GM23338 (cell line): ENCODE data around the gene CACNA2D3. TPM values are rescaled to one million over a fixed set of nuclear protein-coding genes. Genes with fewer than 3 reads are reported as not detected.

Experiments
- ATAC-seq: fragments of 200-7000 bp; cut with Tn5 transposase; 3 replicates; pipeline ENCODE4 v1.9.1; 2020
- DNase-seq: peaks from one replicate; pipeline ENCODE4 v3.0.0-alpha.2; 2015; ENCODE audit warnings: low spot score
- H2AFZ ChIP-seq: fragments of 200-600 bp; sonication (generic); 2 replicates; pipeline ENCODE4 v1.8.0; 2016; ENCODE audit warnings: antibody characterized with exemption, mild to moderate bottlenecking, moderate library complexity
- H3F3A ChIP-seq: fragments of 200-600 bp; sonication (generic); replicated peaks from 2 replicates; pipeline ENCODE4 v1.8.0; 2017; ENCODE audit warnings: antibody characterized with exemption, mixed run types, low read depth
- H3K27ac ChIP-seq: fragments of 200-600 bp; sonication (generic); 2 replicates; pipeline ENCODE4 v1.6.1; 2016; ENCODE audit warnings: low read depth
- H3K27me3 ChIP-seq: fragments of 200-600 bp; sonication (generic); 2 replicates; pipeline ENCODE4 v1.8.0; 2016; ENCODE audit warnings: mild to moderate bottlenecking, mixed run types, moderate library complexity; ENCODE audit not compliant: insufficient read depth
- H3K36me3 ChIP-seq: fragments of 200-600 bp; sonication (generic); 2 replicates; pipeline ENCODE4 v1.8.0; 2016; ENCODE audit warnings: mild to moderate bottlenecking; ENCODE audit not compliant: insufficient read depth
- H3K4me1 ChIP-seq: fragments of 200-600 bp; sonication (generic); 2 replicates; pipeline ENCODE4 v1.8.0; 2016; ENCODE audit warnings: mild to moderate bottlenecking, moderate library complexity; ENCODE audit not compliant: insufficient read depth
- H3K4me2 ChIP-seq: fragments of 200-600 bp; sonication (generic); 2 replicates; pipeline ENCODE4 v1.7.1; 2017; ENCODE audit warnings: mixed run types
- H3K4me3 ChIP-seq: fragments of 200-600 bp; sonication (generic); 2 replicates; pipeline ENCODE4 v1.6.1; 2016; ENCODE audit warnings: mixed run types
- H3K79me2 ChIP-seq: fragments of 200-600 bp; sonication (generic); replicated peaks from 2 replicates; pipeline ENCODE4 v1.8.0; 2017; ENCODE audit warnings: mild to moderate bottlenecking; ENCODE audit not compliant: insufficient read depth
- H3K9me2 ChIP-seq: fragments of 200-600 bp; sonication (generic); 2 replicates; pipeline ENCODE4 v1.8.0; 2017; ENCODE audit not compliant: insufficient read depth
- H4K20me1 ChIP-seq: fragments of 200-600 bp; sonication (generic); replicated peaks from 2 replicates; pipeline ENCODE4 v1.8.0; 2017; ENCODE audit warnings: mild to moderate bottlenecking; ENCODE audit not compliant: insufficient read depth
- H3K27ac Mint-ChIP-seq: 2 replicates; pipeline ENCODE4 v1.8.0; 2020; ENCODE audit warnings: inconsistent platforms, mild to moderate bottlenecking, moderate library complexity, mixed read lengths
- H3K27me3 Mint-ChIP-seq: 3 replicates; pipeline ENCODE4 v1.8.0; 2022; ENCODE audit warnings: low read depth, mild to moderate bottlenecking, moderate library complexity, mixed read lengths, inconsistent platforms; ENCODE audit not compliant: insufficient read depth, poor library complexity
- H3K36me3 Mint-ChIP-seq: 3 replicates; pipeline ENCODE4 v1.8.0; 2021; ENCODE audit warnings: low read depth, mild to moderate bottlenecking, inconsistent platforms, moderate library complexity, mixed read lengths
- H3K4me1 Mint-ChIP-seq: 3 replicates; pipeline ENCODE4 v1.8.0; 2020; ENCODE audit warnings: mild to moderate bottlenecking, inconsistent platforms, mixed read lengths
- H3K4me3 Mint-ChIP-seq: 3 replicates; pipeline ENCODE4 v1.8.0; 2021; ENCODE audit warnings: moderate library complexity, mild to moderate bottlenecking, inconsistent platforms, mixed read lengths
- H3K9me3 Mint-ChIP-seq: 3 replicates; pipeline ENCODE4 v1.8.0; 2020; ENCODE audit warnings: moderate library complexity, mild to moderate bottlenecking, inconsistent platforms, mixed read lengths
- CREB1 ChIP-seq: fragments of 250-450 bp; sonication (Bioruptor Pico); IDR thresholded peaks from 2 replicates; pipeline ENCODE4 v1.5.0; 2020; ENCODE audit warnings: low read depth, mild to moderate bottlenecking, moderate library complexity
- CTCF ChIP-seq, 2 experiments: fragments of 200-600 bp in 1 of 2; sonication (generic) in 1 of 2; conservative IDR thresholded peaks; 2 replicates each; pipeline versions ENCODE4 v1.5.1 to v1.6.1; 2016 to 2017; ENCODE audit warnings: antibody characterized with exemption in 2 of 2, low read depth in 2 of 2, mild to moderate bottlenecking in 2 of 2, moderate library complexity in 1 of 2
- EZH2 ChIP-seq: fragments of 200-600 bp; sonication (generic); IDR thresholded peaks from one replicate; pipeline ENCODE4 v1.8.0; 2017; ENCODE audit warnings: antibody characterized with exemption, mild to moderate bottlenecking, low read depth; ENCODE audit not compliant: unreplicated experiment
- EZH2phosphoT487 ChIP-seq: fragments of 200-600 bp; sonication (generic); IDR thresholded peaks from one replicate; pipeline ENCODE4 v1.8.1; 2018; ENCODE audit warnings: antibody characterized with exemption; ENCODE audit not compliant: unreplicated experiment
- JUNB ChIP-seq: IDR thresholded peaks from one replicate; pipeline ENCODE4 v1.6.1; 2016; ENCODE audit warnings: antibody characterized with exemption; ENCODE audit not compliant: unreplicated experiment
- NANOG ChIP-seq: IDR thresholded peaks from 2 replicates; pipeline ENCODE4 v1.6.1; 2016; ENCODE audit warnings: antibody characterized with exemption, borderline replicate concordance
- POLR2AphosphoS5 ChIP-seq: IDR thresholded peaks from 2 replicates; pipeline ENCODE4 v1.6.1; 2016; ENCODE audit warnings: antibody characterized with exemption, low read depth
- REST ChIP-seq: IDR thresholded peaks from one replicate; pipeline ENCODE4 v1.6.1; 2018; ENCODE audit warnings: antibody characterized with exemption; ENCODE audit not compliant: unreplicated experiment
- STAT1 ChIP-seq: IDR thresholded peaks from one replicate; pipeline ENCODE4 v1.6.1; 2016; ENCODE audit warnings: antibody characterized with exemption; ENCODE audit not compliant: unreplicated experiment
- ZNF114 ChIP-seq: fragments of 250-450 bp; sonication (Bioruptor Pico); IDR thresholded peaks from 2 replicates; pipeline ENCODE4 v1.5.0; 2020; ENCODE audit warnings: mild to moderate bottlenecking, moderate library complexity
- ZNF331 ChIP-seq: fragments of 250-450 bp; sonication (Bioruptor Pico); IDR thresholded peaks from 2 replicates; pipeline ENCODE4 v1.5.0; 2020; ENCODE audit warnings: low read depth, mild to moderate bottlenecking, moderate library complexity
- ZNF462 ChIP-seq: fragments of 250-450 bp; sonication (Bioruptor Pico); IDR thresholded peaks from 2 replicates; pipeline ENCODE4 v1.5.0; 2020; ENCODE audit warnings: mild to moderate bottlenecking, moderate library complexity
- polyA plus RNA-seq: library from polyadenylated mRNA; unstranded; fragments of >200 nt; fragmentation: Nextera tagmentation; extraction: Ambion mirVana; gene quantifications from 2 replicates; pipeline ENCODE4 v1.2.1, GENCODE V29; 2016
- total RNA-seq: library from RNA; depleted of rRNA; stranded (reverse); fragments of >200 nt; shearing (Covaris generic); gene quantifications from 2 replicates; pipeline ENCODE4 v1.2.3, GENCODE V29; 2014
- TF ChIP-seq, protein P1 (sequence below): IDR thresholded peaks from 2 replicates; pipeline ENCODE4 v1.6.1; 2016; ENCODE audit warnings: antibody characterized with exemption

Gene CACNA2D3
- total and polyA plus RNA-seq, 2 experiments from 2014 or later, result 2.2 to 2.3 TPM

GRCh38 chr3:54876694-54877093 lies 754.3 kb downstream of the CACNA2D3 start:
- Histone ChIP-seq H3F3A (no peaks in the 10 kb centered on the region), H4K20me1 (no peaks in the 10 kb centered on the region), H3K36me3 (no peaks in the 10 kb centered on the region), H3K4me1 (no peaks in the 10 kb centered on the region), H3K79me2 (no peaks in the 10 kb centered on the region), H3K27ac (no peak overlapping the region), H3K4me2 (no peak overlapping the region), H2AFZ (no peak overlapping the region), H3K9me2 (no peaks in the 10 kb centered on the region), H3K4me3 (no peak overlapping the region), H3K27me3 (no peaks in the 10 kb centered on the region)
- TF ChIP-seq CREB1 (no peak), POLR2AphosphoS5 (no peak), STAT1 (no peak), JUNB (no peak), EZH2phosphoT487 (no peak), REST (no peak), NANOG (no peak), EZH2 (no peak), ZNF114 (CRISPR knock-in tag) (no peak), ZNF462 (CRISPR knock-in tag) (no peak), CTCF (conservative IDR thresholded peaks at IDR 0.05; ENCODE audit: low read depth in 2 of 2) (no peak), ZNF331 (no peak)
- TF ChIP-seq, protein P1, sequence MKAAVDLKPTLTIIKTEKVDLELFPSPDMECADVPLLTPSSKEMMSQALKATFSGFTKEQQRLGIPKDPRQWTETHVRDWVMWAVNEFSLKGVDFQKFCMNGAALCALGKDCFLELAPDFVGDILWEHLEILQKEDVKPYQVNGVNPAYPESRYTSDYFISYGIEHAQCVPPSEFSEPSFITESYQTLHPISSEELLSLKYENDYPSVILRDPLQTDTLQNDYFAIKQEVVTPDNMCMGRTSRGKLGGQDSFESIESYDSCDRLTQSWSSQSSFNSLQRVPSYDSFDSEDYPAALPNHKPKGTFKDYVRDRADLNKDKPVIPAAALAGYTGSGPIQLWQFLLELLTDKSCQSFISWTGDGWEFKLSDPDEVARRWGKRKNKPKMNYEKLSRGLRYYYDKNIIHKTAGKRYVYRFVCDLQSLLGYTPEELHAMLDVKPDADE, result no peak
- DNase-seq (no peak), ATAC-seq (no peak)
- Mint-ChIP-seq H3K36me3 (no peaks in the 10 kb centered on the region; the same call in 2 of the 3 replicates), H3K4me3 (no peak overlapping the region), H3K27me3 (peaks cover 3% of the 10 kb centered on the region), H3K9me3 (no peaks in the 10 kb centered on the region), H3K4me1 (peaks cover 32% of the 10 kb centered on the region), H3K27ac (no peak overlapping the region)
